DND-41 (cell line): ENCODE results near the gene ORC1.
A peak's percentile ranks its signal among the peaks of the same experiment; 100 is the strongest.

Experiments used
- ATAC-seq: fragments of 200-7000 bp; cut with Tn5 transposase; 3 replicates; pipeline ENCODE4 v1.9.1; 2021; ENCODE audit warnings: low read depth; ENCODE audit not compliant: insufficient read depth
- DNase-seq: peaks from one replicate; pipeline ENCODE4 v3.0.0-alpha.2; 2020
- H2AFZ ChIP-seq: 2 replicates; pipeline ENCODE4 v1.6.0; 2012; ENCODE audit warnings: low read depth, low read length
- H3K27ac ChIP-seq: 2 replicates; pipeline ENCODE4 v1.5.1; 2012; ENCODE audit warnings: low read length, inconsistent platforms
- H3K27me3 ChIP-seq: fragments of 200-600 bp; sonication (generic); 2 replicates; pipeline ENCODE4 v1.6.0; 2012; ENCODE audit warnings: low read length, mild to moderate bottlenecking, inconsistent platforms; ENCODE audit not compliant: insufficient read depth, poor library complexity
- H3K36me3 ChIP-seq: 2 replicates; pipeline ENCODE4 v1.5.1; 2012; ENCODE audit warnings: low read length, inconsistent platforms; ENCODE audit not compliant: insufficient read depth
- H3K4me1 ChIP-seq: 2 replicates; pipeline ENCODE4 v1.5.1; 2012; ENCODE audit warnings: mild to moderate bottlenecking, low read length; ENCODE audit not compliant: insufficient read depth
- H3K4me2 ChIP-seq: 2 replicates; pipeline ENCODE4 v1.6.0; 2012; ENCODE audit warnings: mild to moderate bottlenecking, moderate library complexity, low read length, inconsistent platforms; ENCODE audit not compliant: insufficient read depth
- H3K4me3 ChIP-seq, 2 experiments: fragments of 200-600 bp in 1 of 2; shearing (Covaris generic) in 1 of 2; 2 replicates each; pipeline ENCODE4 v1.5.1; 2012 to 2016; ENCODE audit warnings: inconsistent platforms in 2 of 2, low read length in 2 of 2, mild to moderate bottlenecking in 2 of 2, low read depth in 1 of 2, moderate library complexity in 1 of 2
- H3K79me2 ChIP-seq: 2 replicates; pipeline ENCODE4 v1.6.0; 2012; ENCODE audit warnings: low read length, inconsistent platforms; ENCODE audit not compliant: insufficient read depth
- H3K9ac ChIP-seq: 2 replicates; pipeline ENCODE4 v1.6.0; 2012; ENCODE audit warnings: low read depth, mild to moderate bottlenecking, inconsistent platforms, low read length, moderate library complexity
- H3K9me3 ChIP-seq: 2 replicates; pipeline ENCODE4 v1.5.1; 2012; ENCODE audit warnings: low read length, moderate library complexity, mild to moderate bottlenecking, inconsistent platforms; ENCODE audit not compliant: insufficient read depth, severe bottlenecking
- H4K20me1 ChIP-seq: 2 replicates; pipeline ENCODE4 v1.6.0; 2012; ENCODE audit warnings: low read length; ENCODE audit not compliant: insufficient read depth
- EZH2 ChIP-seq: IDR thresholded peaks from 3 replicates; pipeline ENCODE4 v1.6.1; 2012; ENCODE audit warnings: borderline replicate concordance, low read depth, mild to moderate bottlenecking, moderate library complexity, low read length, inconsistent platforms; ENCODE audit not compliant: severe bottlenecking
- TF ChIP-seq, protein P1 (sequence below): IDR thresholded peaks from 2 replicates; pipeline ENCODE4 v1.5.1; 2012; ENCODE audit warnings: borderline replicate concordance, low read length, moderate library complexity, mild to moderate bottlenecking; ENCODE audit not compliant: poor library complexity, severe bottlenecking; ENCODE audit errors: extremely low read depth

ORC1 gene

DNA sequence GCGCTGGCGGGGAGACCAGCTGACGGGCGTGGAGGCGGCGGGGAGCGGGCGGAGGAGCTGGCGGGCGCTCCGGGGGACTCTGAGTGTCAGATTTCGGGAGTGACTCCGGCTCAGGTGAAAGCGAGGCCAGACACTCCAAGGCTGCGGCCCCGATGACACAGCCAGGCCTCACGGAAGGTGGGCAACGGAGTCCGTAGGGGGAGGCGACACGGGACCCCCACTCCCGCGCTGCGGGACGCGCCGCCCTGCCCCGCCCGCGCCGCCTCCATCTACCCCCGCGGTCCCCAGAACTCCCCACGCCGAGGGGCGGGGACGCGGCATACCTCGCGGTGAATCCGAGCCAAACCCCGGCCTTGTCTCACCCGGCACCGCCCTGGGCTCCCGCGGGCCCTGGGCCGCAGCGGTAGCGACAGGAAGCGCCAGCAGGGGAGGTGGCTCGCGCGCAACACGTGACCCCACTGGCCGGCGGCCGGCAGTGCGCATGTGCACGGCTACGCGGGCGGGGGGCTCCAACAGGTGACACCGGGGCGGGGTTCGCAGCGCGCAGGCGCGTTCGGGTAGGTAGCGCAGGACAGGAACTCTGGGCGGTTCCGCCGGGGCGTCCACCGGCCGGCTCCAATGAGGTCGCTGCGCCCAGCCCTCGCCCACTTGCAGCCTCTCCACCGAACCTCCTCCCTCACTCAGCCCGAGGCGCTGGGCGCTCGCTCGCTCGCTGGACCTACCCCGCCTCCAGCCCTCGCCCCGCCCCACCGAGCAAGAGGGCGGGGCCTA lies 38.3 kb downstream of the ORC1 start, which contains the start of gene CC2D1B:
TSS of gene CC2D1B (minus strand) at position 460 of the 771 bp plus-strand sequence. CDS start 1,585 bp downstream, outside the sequence.
- peaks cover 13% of the 10 kb centered on the region for H4K20me1 ChIP-seq
- H3K4me1 ChIP-seq: peaks cover 59% of the 10 kb centered on the region
- H2AFZ ChIP-seq: peak within 1 kb of the TSS; percentile 92
- peak within 1 kb of the TSS; percentile 81 to 90 for H3K4me3 ChIP-seq
- peak within 1 kb of the TSS; percentile 83 for H3K27ac ChIP-seq
- DNase-seq (peak; percentile 99), ATAC-seq (peak; percentile 89)
- H3K9me3 ChIP-seq: no peaks in the 10 kb centered on the region
- peaks cover 39% of the 10 kb centered on the region for H3K79me2 ChIP-seq
- TF ChIP-seq, protein P1, sequence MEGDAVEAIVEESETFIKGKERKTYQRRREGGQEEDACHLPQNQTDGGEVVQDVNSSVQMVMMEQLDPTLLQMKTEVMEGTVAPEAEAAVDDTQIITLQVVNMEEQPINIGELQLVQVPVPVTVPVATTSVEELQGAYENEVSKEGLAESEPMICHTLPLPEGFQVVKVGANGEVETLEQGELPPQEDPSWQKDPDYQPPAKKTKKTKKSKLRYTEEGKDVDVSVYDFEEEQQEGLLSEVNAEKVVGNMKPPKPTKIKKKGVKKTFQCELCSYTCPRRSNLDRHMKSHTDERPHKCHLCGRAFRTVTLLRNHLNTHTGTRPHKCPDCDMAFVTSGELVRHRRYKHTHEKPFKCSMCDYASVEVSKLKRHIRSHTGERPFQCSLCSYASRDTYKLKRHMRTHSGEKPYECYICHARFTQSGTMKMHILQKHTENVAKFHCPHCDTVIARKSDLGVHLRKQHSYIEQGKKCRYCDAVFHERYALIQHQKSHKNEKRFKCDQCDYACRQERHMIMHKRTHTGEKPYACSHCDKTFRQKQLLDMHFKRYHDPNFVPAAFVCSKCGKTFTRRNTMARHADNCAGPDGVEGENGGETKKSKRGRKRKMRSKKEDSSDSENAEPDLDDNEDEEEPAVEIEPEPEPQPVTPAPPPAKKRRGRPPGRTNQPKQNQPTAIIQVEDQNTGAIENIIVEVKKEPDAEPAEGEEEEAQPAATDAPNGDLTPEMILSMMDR: peak; percentile 18
- TF ChIP-seq EZH2: no peak
- peak within 1 kb of the TSS; percentile 90 for H3K9ac ChIP-seq
- peak within 1 kb of the TSS; percentile 95 for H3K4me2 ChIP-seq
- no peaks in the 10 kb centered on the region for H3K27me3 ChIP-seq
- peaks cover 36% of the 10 kb centered on the region for H3K36me3 ChIP-seq

DNA sequence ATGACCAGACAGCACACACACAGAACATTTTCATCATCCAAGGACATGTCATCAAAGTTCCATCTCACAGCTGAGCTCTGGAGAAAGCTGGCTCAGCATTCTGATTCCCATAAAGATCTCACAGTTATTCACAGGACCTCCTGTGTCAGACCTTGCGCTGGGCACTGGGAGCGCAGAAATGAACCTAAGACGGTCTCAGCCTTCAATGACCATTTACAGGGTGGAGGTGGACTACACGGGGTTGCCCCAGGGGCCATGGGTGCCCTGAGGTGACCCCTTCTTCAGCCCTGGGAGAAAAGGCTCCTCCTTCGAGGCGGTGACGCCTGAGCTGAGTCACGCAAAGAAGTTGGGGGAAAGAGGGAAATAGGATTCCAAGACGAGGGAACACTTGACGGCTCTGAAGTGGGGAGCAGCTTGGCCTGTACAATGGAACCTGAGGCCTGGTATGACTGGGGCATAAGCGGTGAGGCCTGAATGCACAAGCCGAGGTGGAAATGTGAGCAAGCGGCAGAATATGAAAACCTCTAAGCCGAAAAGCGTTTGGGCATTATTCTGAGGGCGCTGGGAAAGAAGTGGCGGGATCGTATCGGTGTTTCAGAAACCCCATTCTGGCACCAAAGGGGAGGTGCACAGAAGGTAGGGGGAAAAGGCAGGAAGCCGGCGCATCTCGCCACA lies 39.0 kb downstream of the ORC1 start:
- peak overlapping the region; percentile 81 to 90 for H3K4me3 ChIP-seq
- peak overlapping the region; percentile 92 for H2AFZ ChIP-seq
- peaks cover 18% of the 10 kb centered on the region for H4K20me1 ChIP-seq
- no peaks in the 10 kb centered on the region for H3K9me3 ChIP-seq
- TF ChIP-seq, protein P1: no peak
- TF ChIP-seq EZH2: no peak
- H3K4me2 ChIP-seq: peak overlapping the region; percentile 95
- H3K27ac ChIP-seq: peak overlapping the region; percentile 83
- ATAC-seq: no peak
- H3K36me3 ChIP-seq: peaks cover 41% of the 10 kb centered on the region
- H3K4me1 ChIP-seq: peaks cover 59% of the 10 kb centered on the region
- H3K27me3 ChIP-seq: no peaks in the 10 kb centered on the region
- DNase-seq: no peak
- H3K79me2 ChIP-seq: peaks cover 39% of the 10 kb centered on the region
- H3K9ac ChIP-seq: peak overlapping the region; percentile 90

DNA sequence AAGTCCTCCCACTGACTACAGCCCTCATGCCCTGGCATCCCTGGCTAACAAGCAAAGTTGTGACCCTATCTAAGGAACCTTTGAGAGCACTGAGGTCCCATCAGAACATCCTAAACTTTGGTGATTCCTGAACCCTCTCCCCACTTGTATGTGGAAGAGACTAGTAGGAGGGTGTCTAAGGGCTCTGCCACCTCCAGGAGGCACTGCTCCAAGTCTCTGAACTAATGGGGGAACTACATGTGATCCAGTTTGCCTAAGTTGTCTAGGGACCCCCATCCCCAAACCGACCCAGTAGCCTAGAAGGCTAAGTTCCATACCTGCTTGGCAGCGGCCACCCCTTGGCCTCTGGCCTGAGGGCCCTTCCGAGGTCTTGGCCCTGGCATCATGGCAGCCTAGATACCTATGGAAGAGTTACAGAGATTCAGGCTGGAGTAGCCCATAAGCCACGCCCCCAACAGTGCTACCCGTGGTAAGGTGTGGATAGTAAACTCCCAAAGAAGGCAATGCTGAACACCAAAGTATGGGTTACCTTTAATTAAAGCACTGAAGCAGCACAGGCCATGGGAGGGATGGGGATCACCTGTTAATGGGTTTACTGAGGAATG lies 39.9 kb downstream of the ORC1 start:
- Histone ChIP-seq H3K4me3 (peak overlapping the region in 1 of 2 experiments; percentile 90; a peak in 3 of 4 replicates), H2AFZ (no peak overlapping the region), H3K9me3 (no peaks in the 10 kb centered on the region), H3K27me3 (no peaks in the 10 kb centered on the region), H4K20me1 (peaks cover 23% of the 10 kb centered on the region), H3K9ac (peak overlapping the region; percentile 90), H3K36me3 (peaks cover 49% of the 10 kb centered on the region), H3K4me1 (peaks cover 59% of the 10 kb centered on the region), H3K79me2 (peaks cover 39% of the 10 kb centered on the region), H3K27ac (peak overlapping the region; percentile 13), H3K4me2 (peak overlapping the region; percentile 95)
- TF ChIP-seq, protein P1: peak; percentile 34
- TF ChIP-seq EZH2: no peak
- no peak for ATAC-seq
- DNase-seq: no peak
